Measurements from ENCODE around the gene NRP2. TPM values are rescaled to one million over a fixed set of nuclear protein-coding genes. Genes with fewer than 3 reads are reported as not detected.

The NRP2 gene
- total RNA-seq, 4 donors from 2014 or later, result 4.9 to 22.4 (median 14.5) TPM

DNA sequence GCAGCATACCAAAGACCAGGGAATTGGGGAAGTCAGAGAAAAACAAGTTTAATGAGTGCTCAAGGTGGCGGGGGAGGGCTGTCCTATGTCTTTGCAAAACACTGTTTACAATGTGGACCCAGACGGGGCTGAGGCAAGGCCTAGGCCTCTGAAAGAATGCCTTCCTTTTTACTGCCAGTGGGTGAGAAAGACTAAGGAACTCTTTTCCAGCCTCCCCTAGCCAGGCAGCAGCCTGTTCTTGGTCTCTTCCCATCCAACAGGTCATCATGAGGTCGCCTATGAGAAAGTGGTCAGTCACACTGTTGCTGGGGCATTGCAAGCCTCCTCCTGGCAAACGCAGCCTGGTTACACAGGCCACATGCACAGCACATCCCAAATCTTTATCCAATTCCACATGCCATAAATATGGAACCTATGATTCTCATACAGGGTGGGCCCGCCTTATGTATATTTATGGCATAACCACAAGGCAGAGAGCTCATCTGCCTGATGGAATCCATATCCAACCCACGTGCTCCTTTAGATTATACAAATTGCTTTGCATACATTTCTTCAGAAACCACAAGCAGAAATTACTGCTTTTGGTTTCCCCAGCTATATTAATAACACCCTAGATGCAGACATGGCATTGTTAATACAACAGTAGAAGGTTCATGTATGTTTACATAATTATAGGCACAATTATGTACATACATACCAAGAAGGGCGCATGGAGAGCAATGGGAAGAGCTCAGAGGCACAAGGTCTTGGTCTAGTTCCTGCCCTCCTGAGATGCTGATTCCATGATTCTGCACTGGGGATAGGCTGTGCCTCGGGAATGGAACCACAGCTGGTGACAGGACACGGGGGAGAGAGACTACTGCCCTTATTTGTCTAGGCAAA lies 48.6 kb downstream of the NRP2 start:
- peaks cover 0 to 9% (median 0%) of the 10 kb centered on the region in 4 donors for H3K4me1 ChIP-seq
- H3K27me3 ChIP-seq, result no peaks in the 10 kb centered on the region
- H3K9me3 ChIP-seq, result no peaks in the 10 kb centered on the region
- peaks cover 0 to 18% (median 0%) of the 10 kb centered on the region in 3 donors for H3K36me3 ChIP-seq
- no peak for DNase-seq
- H3K27ac ChIP-seq, result peak overlapping the region in 2 of 4 donors; percentile 19 to 70
- TF ChIP-seq CTCF (IDR thresholded peaks at IDR 0.05) (no peak), POLR2A (IDR thresholded peaks at IDR 0.05) (no peak)
- H3K4me3 ChIP-seq, result no peak overlapping the region

GRCh38 chr2:205731583-205731981 lies 49.3 kb downstream of the NRP2 start:
- no peaks in the 10 kb centered on the region for H3K27me3 ChIP-seq
- no peak overlapping the region for H3K4me3 ChIP-seq
- H3K4me1 ChIP-seq, result peaks cover 0 to 9% (median 0%) of the 10 kb centered on the region in 4 donors
- DNase-seq, result no peak
- TF ChIP-seq POLR2A (IDR thresholded peaks at IDR 0.05) (no peak), CTCF (IDR thresholded peaks at IDR 0.05) (no peak)
- H3K36me3 ChIP-seq, result peaks cover 0 to 11% (median 0%) of the 10 kb centered on the region in 3 donors
- peak overlapping the region in 1 of 4 donors; percentile 70 for H3K27ac ChIP-seq
- no peaks in the 10 kb centered on the region for H3K9me3 ChIP-seq

DNA sequence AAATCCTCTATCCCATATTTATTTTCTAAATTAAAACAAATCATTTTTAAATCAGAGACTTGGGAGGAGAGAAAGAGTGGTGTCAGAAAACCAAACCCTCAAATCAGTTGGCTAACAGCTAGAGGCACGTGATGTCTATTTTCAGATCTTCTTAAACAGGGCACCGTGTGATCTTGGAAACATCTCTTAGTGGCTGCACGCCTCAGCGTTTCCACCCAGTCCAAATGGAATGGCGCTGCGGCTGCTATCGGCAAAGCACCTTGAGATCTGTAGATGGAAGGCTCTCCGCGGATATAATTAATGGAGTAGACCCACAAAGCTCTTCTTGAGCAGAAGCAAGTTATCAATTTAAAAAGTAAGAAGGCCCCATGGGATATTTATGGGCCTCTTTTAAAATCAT lies 50.0 kb downstream of the NRP2 start:
- H3K9me3 ChIP-seq, result no peaks in the 10 kb centered on the region
- TF ChIP-seq CTCF (IDR thresholded peaks at IDR 0.05), result no peak
- no peak for TF ChIP-seq POLR2A (IDR thresholded peaks at IDR 0.05)
- H3K27ac ChIP-seq, result peak overlapping the region in 1 of 4 donors; percentile 70
- peaks cover 0 to 6% (median 0%) of the 10 kb centered on the region in 3 donors for H3K36me3 ChIP-seq
- H3K4me1 ChIP-seq, result peaks cover 0 to 9% (median 0%) of the 10 kb centered on the region in 4 donors
- H3K4me3 ChIP-seq, result no peak overlapping the region
- no peak for DNase-seq
- H3K27me3 ChIP-seq, result no peaks in the 10 kb centered on the region

DNA sequence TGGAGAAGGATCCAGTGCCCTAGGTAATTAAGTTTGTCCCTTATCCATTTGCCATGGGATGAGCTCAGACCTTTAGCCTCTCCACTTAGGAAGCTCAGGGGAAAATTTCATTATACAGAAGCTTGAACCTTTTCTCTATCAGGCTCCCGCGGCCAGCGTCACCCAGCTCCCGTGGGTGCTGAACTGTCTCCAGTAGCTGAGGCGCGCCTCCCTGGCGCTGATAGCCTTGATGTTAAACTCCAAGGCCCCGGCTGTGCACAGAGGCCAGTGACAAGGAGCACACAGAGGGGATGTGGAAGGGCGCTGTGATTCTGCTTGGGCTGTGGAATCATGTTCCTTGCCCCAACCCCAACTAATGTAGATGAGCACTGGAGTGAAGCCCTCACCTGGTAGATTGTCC lies 50.8 kb downstream of the NRP2 start:
- H3K4me1 ChIP-seq, result peaks cover 0 to 9% (median 0%) of the 10 kb centered on the region in 4 donors
- peaks cover 0 to 2% (median 0%) of the 10 kb centered on the region in 3 donors for H3K36me3 ChIP-seq
- TF ChIP-seq POLR2A (IDR thresholded peaks at IDR 0.05), result no peak
- no peak for TF ChIP-seq CTCF (IDR thresholded peaks at IDR 0.05)
- peak overlapping the region in 1 of 4 donors; percentile 70 for H3K27ac ChIP-seq
- no peaks in the 10 kb centered on the region for H3K9me3 ChIP-seq
- no peaks in the 10 kb centered on the region for H3K27me3 ChIP-seq
- no peak for DNase-seq
- H3K4me3 ChIP-seq, result no peak overlapping the region

GRCh38 chr2:205733648-205734047 lies 51.3 kb downstream of the NRP2 start:
- peak overlapping the region in 2 of 4 donors; percentile 19 to 70 for H3K27ac ChIP-seq
- peaks cover 0 to 14% (median 0%) of the 10 kb centered on the region in 4 donors for H3K4me1 ChIP-seq

More at GRCh38 chr2:205733648-205734047, 51.3 kb downstream of the NRP2 start:
- no peak for TF ChIP-seq CTCF (IDR thresholded peaks at IDR 0.05)
- no peak for TF ChIP-seq POLR2A (IDR thresholded peaks at IDR 0.05)
- H3K27me3 ChIP-seq, result no peaks in the 10 kb centered on the region
- no peaks in the 10 kb centered on the region for H3K36me3 ChIP-seq
- no peak overlapping the region for H3K4me3 ChIP-seq
- no peak for DNase-seq
- H3K9me3 ChIP-seq, result no peaks in the 10 kb centered on the region

Measured in Peyer's patch (tissue), 4 donors.